ENCODE measurements around the gene BHLHA15.

Gene BHLHA15

DNA sequence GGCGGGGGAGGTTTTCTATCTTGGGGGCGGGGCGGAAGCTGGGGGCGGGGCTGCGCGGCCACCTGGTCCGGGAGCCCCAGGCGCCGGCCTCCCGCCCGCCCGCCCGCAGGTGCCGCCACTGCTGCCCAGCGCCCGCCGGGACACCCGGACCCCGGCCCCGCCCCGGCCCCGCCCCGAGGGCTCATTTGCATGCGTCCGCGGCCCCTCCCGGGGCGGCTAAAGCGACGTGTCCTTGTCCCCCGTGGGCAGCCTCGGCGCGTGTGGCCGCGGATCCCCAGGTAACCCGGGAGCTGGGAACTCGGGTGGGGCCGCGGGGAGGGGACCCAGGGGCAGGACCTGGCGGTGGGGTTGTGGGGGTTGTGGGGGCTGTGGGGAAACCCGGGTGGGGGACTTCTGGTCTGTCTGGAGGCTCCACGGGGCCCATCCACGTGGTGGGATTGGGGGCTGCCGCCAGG is at the start of gene BHLHA15:
BHLHA15 (plus strand) TSS at position 219 of the 455 bp plus-strand sequence. CDS start 871 bp downstream, outside the sequence.
- DNase-seq, result peak; percentile 39

DNA sequence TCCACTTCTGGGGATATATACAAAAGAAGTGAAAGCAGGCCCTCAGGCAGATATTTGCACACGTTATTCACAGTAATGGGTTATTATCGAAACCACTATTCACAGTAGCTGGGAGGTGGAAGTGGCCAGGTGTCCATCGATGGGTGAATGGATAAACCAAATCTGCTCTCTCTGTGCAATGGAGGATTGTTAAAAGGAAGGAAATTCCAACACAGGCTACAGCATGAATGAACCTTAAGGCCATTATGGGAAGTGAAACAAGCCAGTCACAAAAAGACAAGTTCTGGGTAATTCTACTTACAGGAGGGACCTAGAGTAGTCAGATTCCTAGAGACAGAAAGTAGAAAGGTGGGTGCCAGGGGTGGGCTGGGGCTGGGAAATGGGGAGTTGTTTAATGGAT is 48.5 kb upstream of the BHLHA15 start:
- DNase-seq, result no peak

DNA sequence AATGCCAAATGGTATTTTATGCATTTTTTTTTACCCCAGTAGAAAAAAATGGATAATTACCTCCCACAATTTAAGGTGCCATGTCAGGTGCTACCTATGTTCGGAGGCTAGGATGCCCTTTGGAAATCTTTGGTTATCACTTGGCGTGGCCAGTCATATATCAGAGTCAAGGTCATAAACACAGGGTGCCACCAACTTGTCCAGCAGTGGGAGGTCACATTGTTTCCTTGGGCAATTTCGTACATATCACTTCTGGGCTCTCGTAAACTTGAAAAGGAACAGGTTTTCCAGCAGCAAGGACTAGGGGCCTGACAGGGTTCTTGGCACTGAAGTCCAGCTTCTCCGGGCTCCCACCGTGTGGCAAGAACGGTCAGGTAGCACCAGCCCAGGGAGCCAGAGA is 48.0 kb upstream of the BHLHA15 start:
- DNase-seq, result no peak

DNA sequence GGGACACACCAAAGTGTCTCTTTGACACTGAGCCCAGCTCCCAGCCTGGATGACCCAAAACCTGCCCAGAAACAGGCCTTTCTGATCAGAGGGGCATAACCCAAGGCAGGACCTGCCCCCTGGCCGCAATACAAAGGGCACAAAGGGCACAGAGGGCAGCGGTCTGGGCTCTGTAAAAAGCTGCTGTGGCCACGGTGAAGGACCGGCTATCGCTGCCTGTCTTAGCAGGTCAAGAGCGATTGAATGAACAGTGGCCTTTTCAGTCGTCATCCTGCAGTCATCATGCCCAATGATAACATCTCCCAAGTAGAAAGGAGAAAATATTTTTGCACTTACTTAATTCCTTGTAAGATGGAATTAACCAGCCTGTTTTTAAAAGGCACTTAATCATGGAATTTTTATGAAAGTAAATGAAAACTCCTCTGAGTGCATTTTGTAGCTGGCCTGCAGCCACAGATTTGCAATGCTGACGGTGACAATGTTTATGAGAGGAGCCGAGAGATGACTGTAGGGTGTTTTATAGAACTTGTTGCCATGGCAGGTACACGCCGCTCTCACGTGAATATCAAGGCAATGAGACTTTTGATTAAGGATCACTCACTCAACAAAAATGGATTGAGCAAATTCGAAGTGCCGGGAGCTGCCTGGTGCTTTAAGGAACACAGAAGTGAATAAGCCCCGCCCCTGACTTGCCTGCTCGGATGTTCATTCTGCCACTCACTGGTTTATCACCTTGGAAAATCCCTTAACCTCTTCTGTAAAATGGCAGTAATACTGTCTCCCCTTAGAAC is 47.3 kb upstream of the BHLHA15 start:
- no peak for DNase-seq

DNA sequence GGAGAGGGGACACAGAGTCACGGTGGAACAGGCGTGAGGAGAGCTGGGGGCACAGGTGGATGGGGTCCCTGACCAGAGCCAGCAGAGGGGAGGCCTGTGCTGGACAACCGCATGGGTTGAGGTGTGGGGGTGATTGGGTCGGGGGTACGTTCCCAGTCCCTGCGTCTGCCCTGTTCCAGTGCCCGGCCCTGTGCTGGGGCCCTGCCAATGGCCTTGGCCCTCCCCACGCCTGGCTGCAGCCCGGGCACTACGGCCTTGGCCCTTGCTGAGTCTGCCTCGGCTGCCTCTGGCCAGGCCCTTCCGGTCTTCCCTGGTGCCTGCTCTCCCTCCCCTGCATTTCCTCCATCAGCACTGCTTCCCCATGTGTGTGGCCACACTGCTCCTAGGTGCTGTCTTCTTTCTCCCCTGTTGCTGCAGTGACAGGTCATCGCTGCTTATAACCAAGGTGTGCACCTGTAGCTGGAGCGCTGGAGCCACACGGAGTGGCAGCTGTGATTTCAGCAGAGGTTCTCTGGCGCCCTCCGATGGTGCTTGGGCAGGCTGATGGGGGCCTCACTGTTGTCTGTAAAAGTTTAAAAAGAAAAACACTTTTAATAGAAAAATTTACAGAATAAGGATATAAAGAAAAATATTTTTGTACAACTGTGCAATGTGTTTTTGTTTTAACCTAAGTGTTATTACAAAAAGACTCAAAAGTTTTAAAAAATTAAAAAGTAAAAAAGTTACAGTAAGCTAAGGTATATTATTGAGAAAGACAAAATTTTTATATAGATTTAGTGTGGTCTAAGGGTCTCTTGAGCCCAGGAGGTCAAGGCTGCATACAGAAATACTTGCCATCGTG is 45.2 kb upstream of the BHLHA15 start:
- DNase-seq, result peak; percentile 32

DNA sequence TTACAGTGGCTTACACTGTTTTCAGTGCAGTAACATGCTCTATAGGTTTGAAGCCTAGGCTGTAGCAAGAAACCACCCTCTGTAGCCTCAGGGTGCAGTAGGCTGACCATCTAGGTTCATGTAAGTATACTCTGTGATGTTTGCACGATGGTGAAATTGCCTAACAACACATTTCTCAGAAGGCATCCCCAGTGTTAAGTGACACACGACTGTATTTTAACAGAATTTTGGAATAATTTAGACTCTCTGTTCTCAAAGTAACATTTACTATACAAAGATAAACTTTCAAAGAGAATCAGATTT is 44.6 kb upstream of the BHLHA15 start:
- DNase-seq, result no peak

DNA sequence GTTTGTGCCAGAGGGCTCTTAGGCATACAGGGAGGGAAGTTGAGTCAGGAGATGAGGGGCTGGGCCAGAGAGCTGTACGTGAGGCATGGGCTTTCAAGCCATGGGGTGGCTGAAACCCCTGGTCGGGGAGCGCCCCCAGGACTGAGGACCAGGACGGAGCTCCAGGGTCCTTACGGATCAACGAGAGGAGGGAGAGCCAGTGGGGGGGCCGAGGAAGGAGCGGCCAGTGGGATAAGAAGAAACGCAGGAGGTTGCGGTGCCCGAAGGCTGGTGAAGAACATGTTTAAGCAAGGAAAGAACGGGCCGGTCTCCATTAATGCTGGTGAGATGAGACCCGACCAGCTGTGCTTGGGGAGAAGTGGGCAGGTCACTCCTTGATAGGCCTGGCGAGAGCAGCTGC is 43.6 kb upstream of the BHLHA15 start:
- DNase-seq, result no peak

DNA sequence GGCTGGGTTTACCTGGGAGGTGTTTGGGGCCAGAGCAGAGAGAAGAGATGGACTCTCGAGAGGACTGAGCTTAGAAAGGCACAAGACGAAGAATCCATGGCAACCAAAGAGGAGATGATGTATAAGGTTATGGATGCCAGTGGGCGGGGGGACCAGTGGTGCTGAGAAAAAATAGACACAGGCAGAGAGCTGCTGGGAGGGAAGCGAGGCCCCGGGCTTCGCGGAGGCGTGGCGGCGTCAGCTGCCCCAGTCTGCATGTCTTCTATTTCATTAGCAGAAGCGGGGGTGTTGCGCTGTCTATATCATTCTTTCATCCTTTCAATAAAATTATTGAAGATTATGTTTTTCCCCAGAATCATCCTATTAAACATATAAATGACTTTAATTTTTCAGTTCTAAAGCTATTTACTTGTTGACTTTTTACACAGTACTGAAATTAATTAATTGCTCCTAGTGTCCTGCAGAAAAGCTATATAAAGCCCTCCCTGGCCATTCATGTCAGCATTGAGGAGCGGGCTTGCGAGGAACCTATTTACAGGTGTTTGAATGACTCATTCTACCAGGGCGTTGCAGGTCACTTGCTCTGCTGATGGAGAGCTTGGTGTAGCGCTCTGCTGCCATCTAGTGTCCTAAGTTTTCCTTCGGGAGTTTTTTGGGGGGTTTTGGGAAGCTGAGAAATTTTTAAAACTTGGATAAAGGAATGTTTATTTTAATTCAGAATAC is 42.9 kb upstream of the BHLHA15 start:
- DNase-seq, result peak; percentile 75

DNA sequence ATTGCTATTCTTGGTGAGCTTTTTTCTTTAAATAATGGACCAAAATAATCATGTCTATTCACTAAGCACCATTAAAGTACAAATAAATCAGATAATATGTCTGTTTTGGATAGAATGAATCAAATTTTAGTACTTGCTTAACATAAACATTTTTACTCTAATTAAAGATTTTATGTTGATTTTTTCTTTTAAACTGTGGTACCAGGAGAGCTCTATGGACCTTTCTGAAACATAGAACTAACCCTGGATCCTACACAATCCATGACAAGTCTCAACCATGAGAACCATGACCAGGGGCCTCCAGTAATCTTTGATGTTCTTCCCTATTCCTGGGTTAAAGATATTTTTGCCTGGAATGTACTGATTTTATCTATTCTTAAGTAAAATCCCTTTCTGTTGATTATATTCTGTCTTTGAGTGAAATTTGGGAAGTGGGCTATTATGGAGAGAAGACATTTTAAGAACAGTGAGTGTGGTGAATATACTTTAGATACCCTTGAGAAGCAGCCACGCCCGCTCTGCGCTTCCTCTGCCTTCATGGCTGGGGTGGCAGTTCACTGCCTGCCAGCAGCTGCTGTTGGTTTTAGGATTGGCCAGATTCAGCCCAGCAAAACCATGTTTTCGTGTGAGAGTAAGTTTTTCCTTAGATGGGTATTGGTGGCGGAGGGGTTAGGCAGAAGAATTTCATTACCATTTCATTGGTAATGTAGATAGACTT is 42.2 kb upstream of the BHLHA15 start:
- no peak for DNase-seq

DNA sequence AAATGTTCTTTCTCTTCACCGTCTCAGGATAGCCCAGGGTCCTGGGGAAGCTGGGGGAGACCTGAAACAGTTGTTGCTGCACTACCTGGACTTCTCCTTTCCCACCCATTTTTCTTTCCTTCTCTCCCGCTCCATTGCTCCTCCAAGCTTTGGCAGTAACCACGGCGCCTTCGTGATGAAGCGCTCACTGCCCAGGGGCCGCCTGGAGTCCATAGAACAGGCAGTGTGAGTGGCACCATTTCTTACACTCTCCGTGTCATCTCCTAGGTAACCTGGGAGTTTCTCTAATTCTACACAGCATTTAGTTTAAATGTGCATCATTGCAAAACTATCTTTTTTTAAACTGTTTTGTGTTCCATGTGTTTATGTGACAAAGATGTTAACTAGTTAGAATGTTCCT is 40.3 kb upstream of the BHLHA15 start:
- no peak for DNase-seq

DNA sequence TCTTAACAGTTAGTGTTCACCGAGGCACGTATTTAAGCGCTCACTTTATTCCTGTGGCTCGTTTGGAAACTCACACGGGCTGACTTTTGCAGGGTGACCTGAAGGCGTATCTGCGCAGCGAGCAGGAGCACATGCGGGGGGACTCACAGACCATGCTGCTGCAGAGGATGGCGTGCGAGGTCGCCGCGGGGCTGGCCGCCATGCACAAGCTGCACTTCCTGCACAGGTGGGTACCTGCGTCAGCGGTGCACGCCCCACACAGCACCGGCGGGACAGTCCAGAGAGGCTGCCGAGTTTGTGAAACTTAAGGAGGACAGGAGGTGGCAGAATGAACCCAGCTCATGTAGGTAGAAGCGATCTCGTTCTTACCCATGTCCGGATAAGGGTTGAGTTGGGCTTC is 39.8 kb upstream of the BHLHA15 start:
- DNase-seq, result no peak

DNA sequence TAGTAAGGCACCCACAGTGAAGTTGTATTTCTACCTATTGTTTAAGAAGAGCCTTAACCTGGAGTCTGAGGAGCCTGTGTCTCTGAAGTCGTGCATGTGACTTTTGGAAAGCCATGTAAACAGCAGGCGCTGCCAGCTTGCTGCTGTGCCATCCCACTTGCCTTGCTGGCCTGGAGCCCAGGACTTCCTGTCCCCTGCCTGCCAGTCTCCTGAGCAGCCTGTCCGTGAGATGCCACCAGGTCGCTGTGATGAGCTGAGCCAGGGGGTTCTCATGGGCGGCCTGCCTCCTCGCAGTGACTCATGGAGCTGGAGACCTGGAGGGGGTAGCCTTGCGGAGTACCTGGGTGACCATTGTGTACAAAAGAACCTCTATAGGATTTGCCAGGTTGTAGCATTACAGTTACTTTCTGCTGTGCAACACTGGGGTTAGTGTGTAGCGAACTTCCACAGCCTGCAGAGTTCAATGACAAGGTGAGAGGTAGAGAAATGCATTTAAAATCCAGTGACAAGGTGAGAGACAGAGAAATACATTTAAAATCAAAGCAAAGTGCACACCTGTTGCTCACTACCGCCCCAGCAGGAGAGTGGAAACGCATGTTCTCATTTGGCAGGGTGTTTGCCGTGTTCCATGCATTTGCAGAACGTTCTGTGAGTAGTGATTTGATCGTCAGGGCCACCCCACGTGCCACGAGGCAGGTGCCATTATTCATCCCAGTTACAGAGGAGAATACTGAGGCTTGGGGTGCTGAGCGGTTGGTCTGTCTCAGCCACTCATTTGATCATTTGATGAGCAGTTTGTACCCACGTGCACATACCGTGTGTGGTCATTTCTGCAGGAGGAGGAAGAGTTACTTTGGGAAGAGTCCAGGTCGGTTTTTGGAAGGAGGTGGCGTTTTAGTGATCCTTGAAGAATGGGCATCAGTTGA is 36.6 kb upstream of the BHLHA15 start:
- no peak for DNase-seq

DNA sequence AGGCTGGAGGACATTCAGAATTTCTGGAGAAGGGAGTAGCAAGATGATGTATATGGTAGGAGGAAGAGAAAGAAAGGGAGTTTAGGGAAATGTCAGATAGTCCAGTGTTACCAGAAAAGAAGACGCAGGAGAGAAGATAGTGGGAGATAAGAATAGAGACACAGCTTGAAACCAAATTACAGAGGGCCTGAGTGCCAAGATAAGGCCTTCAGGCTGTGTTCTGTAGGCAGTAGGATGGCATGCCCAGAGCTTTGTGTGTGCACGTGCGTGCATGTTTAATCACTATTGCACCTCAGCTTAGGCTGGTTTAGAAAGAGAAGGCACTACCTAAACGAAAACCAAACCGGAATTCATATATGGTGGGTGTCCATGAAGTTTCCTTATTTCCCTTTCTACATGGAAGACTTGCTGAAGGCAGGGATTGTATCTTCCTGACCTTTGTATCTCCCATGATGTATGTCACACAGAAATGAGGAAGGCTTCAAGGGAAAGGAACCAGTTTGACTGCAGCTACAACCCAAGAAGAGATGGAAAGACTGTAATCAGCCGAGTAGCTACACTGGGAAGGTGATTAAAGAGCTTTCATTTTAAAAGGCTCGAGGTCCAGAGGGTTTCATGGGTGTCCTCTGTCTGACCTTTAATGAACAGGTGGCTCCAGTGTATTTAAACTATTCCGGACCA is 35.8 kb upstream of the BHLHA15 start:
- DNase-seq, result no peak

DNA sequence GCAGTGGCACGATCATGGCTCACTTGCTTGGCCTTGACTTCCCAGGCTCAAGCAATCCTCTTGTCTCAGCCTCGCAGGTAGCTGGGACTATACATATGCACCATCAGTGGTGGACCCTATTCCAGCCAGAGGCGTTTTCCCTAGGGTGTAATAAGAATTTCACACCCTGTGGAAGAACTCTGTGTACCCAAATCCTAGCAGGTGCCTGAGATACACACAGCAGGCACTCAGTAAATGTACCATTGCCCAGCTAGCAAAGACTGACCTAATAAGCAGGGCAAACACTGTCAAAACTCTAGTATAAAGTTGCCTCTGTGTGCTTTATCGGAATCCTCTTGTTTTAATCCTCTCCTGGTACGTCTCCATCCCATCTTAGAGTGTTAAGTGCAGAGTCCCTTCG is 33.7 kb upstream of the BHLHA15 start:
- DNase-seq, result no peak

DNA sequence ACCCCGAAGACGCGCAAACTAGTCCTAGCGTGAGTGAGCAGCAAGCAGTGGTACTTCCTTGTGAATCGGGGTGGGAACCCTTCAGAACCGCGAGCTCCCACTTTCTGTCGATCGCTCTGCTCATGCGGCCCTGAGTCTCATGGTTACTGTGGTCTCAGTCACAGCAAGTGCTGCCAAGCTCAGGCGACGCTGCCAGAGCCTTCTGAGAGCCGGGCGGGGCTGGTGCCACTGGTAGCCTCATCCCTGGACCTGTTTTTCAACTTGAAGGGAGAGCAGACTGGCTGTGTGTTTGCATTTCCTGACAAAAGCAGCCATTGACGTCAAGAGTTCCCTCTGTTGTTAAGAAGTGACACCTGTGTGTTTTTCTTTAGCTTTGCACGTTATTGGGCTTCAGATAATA is 32.9 kb upstream of the BHLHA15 start:
- no peak for DNase-seq

DNA sequence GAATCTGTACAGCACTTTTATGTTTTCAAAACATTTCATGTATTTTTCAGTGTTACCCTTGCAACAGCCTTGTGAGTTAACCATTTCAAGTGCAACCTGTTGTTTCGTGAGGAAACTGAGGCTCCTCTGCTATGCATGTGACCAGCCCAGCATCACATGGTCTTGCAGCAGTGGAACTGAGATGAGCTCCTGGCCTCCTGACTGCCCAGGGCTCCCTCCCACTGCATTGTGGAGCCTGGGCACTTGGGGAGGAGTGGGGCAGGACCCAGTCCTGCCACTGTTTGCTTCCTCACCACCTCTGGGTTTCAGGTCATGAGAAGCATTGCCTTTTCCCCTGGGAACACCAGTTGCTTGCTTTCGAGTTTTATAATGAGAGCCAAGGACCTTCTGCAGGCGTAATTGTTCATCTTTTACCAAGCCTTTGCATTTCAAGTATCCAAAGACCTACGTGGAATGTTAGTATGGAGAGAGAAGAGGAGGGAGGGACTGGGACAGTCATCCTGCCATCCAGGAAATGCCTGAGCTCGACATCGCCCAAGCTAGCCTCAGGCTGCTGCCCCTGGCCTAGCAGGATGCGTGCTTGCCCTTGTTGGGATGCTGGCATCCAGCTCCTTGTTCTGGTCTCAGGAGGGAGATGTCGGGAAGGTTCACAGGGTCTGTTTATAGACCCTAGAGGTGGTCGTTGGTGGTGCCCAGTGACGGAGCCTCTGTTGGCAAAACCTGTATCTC is 32.3 kb upstream of the BHLHA15 start:
- no peak for DNase-seq

DNA sequence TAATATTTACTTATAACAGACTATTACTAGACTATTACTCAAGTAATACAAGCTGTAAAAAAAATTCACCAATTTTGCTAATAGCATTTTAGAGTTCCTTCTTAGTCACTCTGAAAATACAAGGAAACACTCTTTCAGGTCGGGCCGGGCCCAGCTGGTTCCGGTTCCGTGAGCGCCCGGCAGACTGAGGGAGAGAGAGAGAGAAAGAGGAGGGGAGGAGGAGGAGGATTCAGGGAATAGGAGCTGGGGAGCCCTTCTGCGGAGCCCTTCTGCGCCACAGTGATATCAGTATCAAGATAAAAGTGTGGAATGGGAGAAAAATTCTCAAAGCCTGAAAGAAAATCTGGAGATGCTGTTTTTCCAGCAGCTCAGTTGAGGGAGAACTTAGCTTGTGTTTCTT is 30.5 kb upstream of the BHLHA15 start:
- no peak for DNase-seq

DNA sequence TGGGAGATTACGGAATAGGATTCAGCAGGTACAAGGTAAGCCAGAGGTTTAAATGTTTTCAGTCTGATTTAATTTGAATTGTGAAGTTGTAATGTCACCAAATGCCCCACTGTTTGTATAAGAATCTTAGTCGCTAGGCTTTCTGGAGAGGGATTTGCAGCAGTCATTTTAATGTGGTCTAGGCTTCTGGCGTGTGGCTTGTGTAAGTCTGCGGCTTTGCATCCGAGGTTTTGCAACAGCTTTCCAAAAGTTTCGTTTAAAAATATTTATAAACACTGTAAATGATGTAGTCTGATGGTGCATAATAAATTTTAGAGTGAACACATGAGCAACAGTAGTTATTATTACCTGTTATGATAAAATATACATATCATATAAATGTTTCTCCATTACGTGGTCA is 26.1 kb upstream of the BHLHA15 start:
- DNase-seq, result no peak

DNA sequence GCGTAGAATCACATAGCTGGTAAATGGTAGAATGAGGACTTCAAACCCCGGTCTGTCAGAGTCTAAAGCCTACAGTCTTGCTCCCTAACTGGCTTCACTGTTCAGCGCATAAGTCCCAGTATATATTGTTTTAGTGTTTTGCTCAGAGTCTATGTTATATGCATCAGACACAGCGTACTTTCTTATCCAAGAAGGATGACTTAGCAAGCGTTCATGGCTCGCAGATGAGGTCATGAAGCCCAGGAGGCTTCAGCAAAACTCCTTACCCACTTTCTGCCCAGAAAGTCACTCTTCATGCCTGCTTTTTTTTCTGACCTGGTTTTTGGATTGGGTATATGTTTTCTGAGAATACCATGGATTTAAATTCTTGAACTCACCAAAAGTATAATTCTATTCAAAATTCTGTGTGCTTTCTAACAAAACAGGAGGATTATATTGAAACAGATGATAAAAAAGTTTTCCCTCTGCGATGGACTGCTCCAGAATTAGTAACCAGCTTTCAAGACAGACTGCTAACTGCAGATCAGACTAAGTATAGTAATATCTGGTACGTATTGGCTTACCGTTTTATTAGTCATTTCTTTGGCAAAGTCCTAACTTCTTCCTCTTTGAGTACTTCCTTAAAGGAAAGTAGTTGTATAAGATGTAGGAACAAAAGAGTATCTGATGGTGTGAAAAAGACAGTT is 24.6 kb upstream of the BHLHA15 start:
- no peak for DNase-seq

DNA sequence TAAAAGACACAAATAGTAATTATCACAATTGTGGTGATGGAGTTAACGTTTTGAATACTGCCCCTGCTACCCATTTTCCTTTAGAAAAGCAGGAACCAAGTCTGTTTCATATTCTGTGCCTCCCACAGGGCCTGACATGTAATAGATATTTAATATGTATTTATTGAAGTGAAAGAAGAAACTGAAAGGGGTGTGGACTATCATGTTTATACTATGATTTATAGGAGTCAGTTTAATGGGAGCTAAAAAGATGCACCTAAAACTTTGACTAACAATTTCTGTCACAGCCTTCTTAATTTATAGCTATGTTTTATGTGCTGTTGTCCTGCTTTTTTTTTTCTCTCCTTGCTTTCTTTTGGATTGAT is 24.1 kb upstream of the BHLHA15 start:
- no peak for DNase-seq
